Measurements from ENCODE around the gene ZNHIT2. TPM values are rescaled to one million over a fixed set of nuclear protein-coding genes. Genes with fewer than 3 reads are reported as not detected.

The ZNHIT2 gene
- polyA plus RNA-seq, 1 donor (not counting 4 experiments of a cell fraction or from before 2014, with no cell fraction given) = 2.6 TPM

DNA sequence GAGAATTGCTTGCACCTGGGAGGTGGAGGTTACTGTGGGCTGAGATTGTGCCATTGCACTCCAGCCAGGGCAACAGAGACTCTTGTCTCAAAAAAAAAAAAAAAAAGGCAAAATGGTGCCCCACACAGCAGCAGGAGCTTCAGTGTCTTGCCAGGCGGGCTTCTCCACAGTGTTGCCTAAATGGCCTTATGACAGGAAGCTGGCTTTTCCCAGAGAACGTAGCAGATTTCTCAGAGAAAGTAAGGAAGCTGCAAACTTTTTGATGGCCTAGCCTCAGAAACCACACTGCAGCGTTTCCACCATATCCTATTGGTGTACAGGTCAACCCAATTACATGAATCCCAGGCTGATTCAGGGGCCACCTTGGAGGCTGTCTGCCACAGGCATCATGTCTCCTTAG lies 39.8 kb upstream of the ZNHIT2 start:
- Histone ChIP-seq H3K9ac (ENCODE audit: control insufficient read depth, extremely low read depth, insufficient read depth, low read length) (no peak overlapping the region), H3K27ac (ENCODE audit: control insufficient read depth, insufficient read depth, low read length) (no peak overlapping the region), H3K79me2 (ENCODE audit: control insufficient read depth, insufficient read depth, low read length) (no peaks in the 10 kb centered on the region), H3K36me3 (ENCODE audit: control insufficient read depth in 2 of 2, extremely low read depth in 1 of 2, insufficient read depth in 2 of 2, low read length in 2 of 2) (no peaks in the 10 kb centered on the region), H3K4me3 (ENCODE audit: control insufficient read depth in 2 of 3, extremely low read depth in 1 of 3, insufficient read depth in 2 of 3, low read depth in 1 of 3, low read length in 3 of 3) (no peak overlapping the region), H3K4me1 (ENCODE audit: control insufficient read depth, extremely low read depth, insufficient read depth, low read length) (no peaks in the 10 kb centered on the region), H4K20me1 (ENCODE audit: control insufficient read depth, extremely low read depth, insufficient read depth, low read length) (no peaks in the 10 kb centered on the region), H3K9me1 (ENCODE audit: control insufficient read depth, extremely low read depth, insufficient read depth, low read length) (no peaks in the 10 kb centered on the region), H2AFZ (ENCODE audit: control insufficient read depth, low read length) (no peak overlapping the region), H3K27me3 (ENCODE audit: control insufficient read depth, extremely low read depth, insufficient read depth, low read length) (no peaks in the 10 kb centered on the region), H3K4me2 (ENCODE audit: control insufficient read depth, extremely low read depth, insufficient read depth, low read depth, low read length) (no peak overlapping the region), H3K9me3 (ENCODE audit: control insufficient read depth, low read depth, low read length) (no peaks in the 10 kb centered on the region)
- dilution Hi-C loops (cut with MboI; ENCODE audit: extremely low pct_ligation_motif_present, low sequenced_read_pairs) = no loop called here
- DNase-seq (ENCODE audit: low read depth, low spot score) (no peak), FAIRE-seq (no peak)
- TF ChIP-seq, protein P1, sequence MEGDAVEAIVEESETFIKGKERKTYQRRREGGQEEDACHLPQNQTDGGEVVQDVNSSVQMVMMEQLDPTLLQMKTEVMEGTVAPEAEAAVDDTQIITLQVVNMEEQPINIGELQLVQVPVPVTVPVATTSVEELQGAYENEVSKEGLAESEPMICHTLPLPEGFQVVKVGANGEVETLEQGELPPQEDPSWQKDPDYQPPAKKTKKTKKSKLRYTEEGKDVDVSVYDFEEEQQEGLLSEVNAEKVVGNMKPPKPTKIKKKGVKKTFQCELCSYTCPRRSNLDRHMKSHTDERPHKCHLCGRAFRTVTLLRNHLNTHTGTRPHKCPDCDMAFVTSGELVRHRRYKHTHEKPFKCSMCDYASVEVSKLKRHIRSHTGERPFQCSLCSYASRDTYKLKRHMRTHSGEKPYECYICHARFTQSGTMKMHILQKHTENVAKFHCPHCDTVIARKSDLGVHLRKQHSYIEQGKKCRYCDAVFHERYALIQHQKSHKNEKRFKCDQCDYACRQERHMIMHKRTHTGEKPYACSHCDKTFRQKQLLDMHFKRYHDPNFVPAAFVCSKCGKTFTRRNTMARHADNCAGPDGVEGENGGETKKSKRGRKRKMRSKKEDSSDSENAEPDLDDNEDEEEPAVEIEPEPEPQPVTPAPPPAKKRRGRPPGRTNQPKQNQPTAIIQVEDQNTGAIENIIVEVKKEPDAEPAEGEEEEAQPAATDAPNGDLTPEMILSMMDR (optimal IDR thresholded peaks at IDR 0.05 in 1 of 3, IDR thresholded peaks at IDR 0.05 in 1 of 3, conservative IDR thresholded peaks at IDR 0.05 in 1 of 3; ENCODE audit: extremely low read depth in 1 of 3, insufficient read depth in 2 of 3, low read length in 3 of 3) = no peak
- no peak for TF ChIP-seq EZH2 (IDR thresholded peaks at IDR 0.05; ENCODE audit: low read length)

GRCh38 chr11:65156926-65157325 lies 39.4 kb upstream of the ZNHIT2 start:
- Histone ChIP-seq H3K9me3 (ENCODE audit: control insufficient read depth, low read depth, low read length) (no peaks in the 10 kb centered on the region), H3K4me3 (ENCODE audit: control insufficient read depth in 2 of 3, extremely low read depth in 1 of 3, insufficient read depth in 2 of 3, low read depth in 1 of 3, low read length in 3 of 3) (no peak overlapping the region), H3K9me1 (ENCODE audit: control insufficient read depth, extremely low read depth, insufficient read depth, low read length) (no peaks in the 10 kb centered on the region), H3K79me2 (ENCODE audit: control insufficient read depth, insufficient read depth, low read length) (no peaks in the 10 kb centered on the region), H3K27me3 (ENCODE audit: control insufficient read depth, extremely low read depth, insufficient read depth, low read length) (no peaks in the 10 kb centered on the region), H3K27ac (ENCODE audit: control insufficient read depth, insufficient read depth, low read length) (no peak overlapping the region), H3K9ac (ENCODE audit: control insufficient read depth, extremely low read depth, insufficient read depth, low read length) (no peak overlapping the region), H3K36me3 (ENCODE audit: control insufficient read depth in 2 of 2, extremely low read depth in 1 of 2, insufficient read depth in 2 of 2, low read length in 2 of 2) (no peaks in the 10 kb centered on the region), H3K4me1 (ENCODE audit: control insufficient read depth, extremely low read depth, insufficient read depth, low read length) (no peaks in the 10 kb centered on the region), H4K20me1 (ENCODE audit: control insufficient read depth, extremely low read depth, insufficient read depth, low read length) (no peaks in the 10 kb centered on the region), H2AFZ (ENCODE audit: control insufficient read depth, low read length) (no peak overlapping the region), H3K4me2 (ENCODE audit: control insufficient read depth, extremely low read depth, insufficient read depth, low read depth, low read length) (no peak overlapping the region)
- TF ChIP-seq, protein P1 (optimal IDR thresholded peaks at IDR 0.05 in 1 of 3, IDR thresholded peaks at IDR 0.05 in 1 of 3, conservative IDR thresholded peaks at IDR 0.05 in 1 of 3; ENCODE audit: extremely low read depth in 1 of 3, insufficient read depth in 2 of 3, low read length in 3 of 3) = no peak
- no peak for TF ChIP-seq EZH2 (IDR thresholded peaks at IDR 0.05; ENCODE audit: low read length)
- no peak for FAIRE-seq
- dilution Hi-C loops (cut with MboI; ENCODE audit: extremely low pct_ligation_motif_present, low sequenced_read_pairs) = no loop called here
- DNase-seq (ENCODE audit: low read depth, low spot score) = no peak
